HepG2 (cell line): Measurements from ENCODE around the gene MTG1. TPM values are rescaled to one million over a fixed set of nuclear protein-coding genes. Genes with fewer than 3 reads are reported as not detected.

Experiments used
- CBX2 ChIP-seq, 2 experiments: fragments of 200-600 bp in 1 of 2; sonication (generic); formaldehyde crosslinking in 1 of 2; IDR thresholded peaks; 2 replicates each; pipeline versions ENCODE4 v1.7.0 to v1.8.1; 2018 to 2022; ENCODE audit warnings: low read depth in 2 of 2, low read length in 1 of 2, mild to moderate bottlenecking in 1 of 2, missing genetic modification reagents in 1 of 2
- DNMT3B ChIP-seq: conservative IDR thresholded peaks from 2 replicates; pipeline ENCODE4 v1.6.1; 2016; ENCODE audit warnings: missing biosample characterization, control low read depth
- ETV5 ChIP-seq: IDR thresholded peaks from 2 replicates; pipeline ENCODE4 v1.6.1; 2018; ENCODE audit warnings: missing biosample characterization, missing genetic modification reagents, inconsistent platforms, borderline replicate concordance
- HMGXB4 ChIP-seq, 2 experiments: sonication (generic) in 1 of 2; formaldehyde crosslinking in 1 of 2; IDR thresholded peaks; 2 replicates each; pipeline versions ENCODE4 v1.4.0 to v1.6.1; 2018 to 2020; ENCODE audit warnings: missing genetic modification reagents in 2 of 2, borderline replicate concordance in 1 of 2, low read depth in 1 of 2, mild to moderate bottlenecking in 1 of 2, missing biosample characterization in 1 of 2
- HOXA7 ChIP-seq: sonication (generic); formaldehyde crosslinking; IDR thresholded peaks from 2 replicates; pipeline ENCODE4 v1.8.1; 2022; ENCODE audit warnings: mild to moderate bottlenecking, missing genetic modification reagents, moderate library complexity
- ISL2 ChIP-seq: sonication (generic); formaldehyde crosslinking; IDR thresholded peaks from 2 replicates; pipeline ENCODE4 v1.5.0; 2020; ENCODE audit warnings: missing genetic modification reagents
- PREB ChIP-seq: sonication (generic); formaldehyde crosslinking; IDR thresholded peaks from 2 replicates; pipeline ENCODE4 v1.4.0; 2020; ENCODE audit warnings: missing genetic modification reagents
- SIX4 ChIP-seq: sonication (generic); formaldehyde crosslinking; IDR thresholded peaks from 2 replicates; pipeline ENCODE4 v1.4.0; 2020; ENCODE audit warnings: missing genetic modification reagents
- TBP ChIP-seq: sonication (generic); formaldehyde crosslinking; IDR thresholded peaks from 2 replicates; pipeline ENCODE4 v1.5.0; 2020; ENCODE audit warnings: missing genetic modification reagents
- ZBTB4 ChIP-seq: sonication (generic); formaldehyde crosslinking; IDR thresholded peaks from 2 replicates; pipeline ENCODE4 v1.4.0; 2020; ENCODE audit warnings: missing genetic modification reagents, mild to moderate bottlenecking, borderline replicate concordance
- ZBTB46 ChIP-seq: sonication (generic); formaldehyde crosslinking; IDR thresholded peaks from 2 replicates; pipeline ENCODE4 v1.4.0; 2020; ENCODE audit warnings: mild to moderate bottlenecking, missing genetic modification reagents, borderline replicate concordance
- ZNF10 ChIP-seq: sonication (generic); formaldehyde crosslinking; IDR thresholded peaks from 2 replicates; pipeline ENCODE4 v1.4.0; 2020; ENCODE audit warnings: mild to moderate bottlenecking, low read depth, missing genetic modification reagents, borderline replicate concordance
- ZNF234 ChIP-seq: sonication (generic); formaldehyde crosslinking; conservative IDR thresholded peaks from 2 replicates; pipeline ENCODE4 v1.5.1; 2020; ENCODE audit warnings: mild to moderate bottlenecking, missing genetic modification reagents
- ZNF44 ChIP-seq: sonication (generic); formaldehyde crosslinking; IDR thresholded peaks from 2 replicates; pipeline ENCODE4 v1.5.1; 2020; ENCODE audit warnings: mild to moderate bottlenecking, missing genetic modification reagents
- ZNF564 ChIP-seq: sonication (generic); formaldehyde crosslinking; IDR thresholded peaks from 2 replicates; pipeline ENCODE4 v1.8.1; 2023; ENCODE audit warnings: mild to moderate bottlenecking, missing genetic modification reagents
- ZNF572 ChIP-seq: sonication (generic); formaldehyde crosslinking; IDR thresholded peaks from 2 replicates; pipeline ENCODE4 v1.5.1; 2020; ENCODE audit warnings: mild to moderate bottlenecking, missing genetic modification reagents
- ZNF577 ChIP-seq: sonication (generic); formaldehyde crosslinking; IDR thresholded peaks from 2 replicates; pipeline ENCODE4 v1.4.0; 2020; ENCODE audit warnings: mild to moderate bottlenecking, low read depth, missing genetic modification reagents, borderline replicate concordance
- ZNF589 ChIP-seq: sonication (generic); formaldehyde crosslinking; conservative IDR thresholded peaks from 2 replicates; pipeline ENCODE4 v1.8.0; 2022; ENCODE audit warnings: mild to moderate bottlenecking, moderate library complexity, missing genetic modification reagents
- ZNF674 ChIP-seq: sonication (generic); formaldehyde crosslinking; IDR thresholded peaks from 2 replicates; pipeline ENCODE4 v1.5.0; 2020; ENCODE audit warnings: low read depth, mild to moderate bottlenecking, missing genetic modification reagents
- ZSCAN25 ChIP-seq: sonication (generic); formaldehyde crosslinking; IDR thresholded peaks from 2 replicates; pipeline ENCODE4 v1.8.0; 2022; ENCODE audit warnings: mild to moderate bottlenecking, missing genetic modification reagents
- polyA plus RNA-seq, 8 experiments: library from polyadenylated mRNA; depleted of rRNA in 3 of 8; stranded (reverse) in 7 of 8; unstranded in 1 of 8; fragments of >200 nt; fragmentation: Illumina TruSeq in 4 of 8; extraction: Trizol in 4 of 8; gene quantifications; 2 replicates each; pipeline versions ENCODE4 v1.2.1 to v1.2.3, GENCODE V29; 2011 to 2016; ENCODE audit warnings: low read depth in 4 of 8, missing spikeins in 1 of 8, mixed read lengths in 1 of 8; ENCODE audit not compliant: insufficient read depth in 1 of 8
- total RNA-seq, 5 experiments: library from RNA; depleted of rRNA; stranded (reverse); fragments of >200 nt; fragmentation: Illumina TruSeq; extraction: Trizol; gene quantifications; 2 replicates each; pipeline ENCODE4 v1.2.3, GENCODE V29; 2016; ENCODE audit warnings: low read depth in 1 of 5

MTG1 gene
- total and polyA plus RNA-seq, 2 of the 13 experiments (the other 11 are each of a cell fraction or from before 2014, with no cell fraction given) = 42.0 to 103 TPM

GRCh38 chr10:133357285-133358161 is 36.4 kb upstream of the MTG1 start, which contains the start of gene FUOM (continued):
- TF ChIP-seq ZNF589 (no peak), PREB (CRISPR knock-in tag) (no peak), CBX2 (IDR thresholded peaks at IDR 0.05; ENCODE audit: low read depth, low read length) (no peak), CBX2 (CRISPR knock-in tag; IDR thresholded peaks at IDR 0.05; ENCODE audit: low read depth) (no peak), ZBTB4 (CRISPR knock-in tag) (no peak), ISL2 (CRISPR knock-in tag) (no peak; the same call in 1 of the 2 replicates), ZNF234 (CRISPR knock-in tag) (0 out of 2 replicates have a peak, but pooled peaks have one; percentile 26), HMGXB4 (CRISPR knock-in tag; IDR thresholded peaks at IDR 0.05; ENCODE audit: borderline replicate concordance in 1 of 2, low read depth in 1 of 2) (peak; percentile 28 to 31; a peak in 3 of 4 replicates), SIX4 (CRISPR knock-in tag) (no peak), ZBTB46 (CRISPR knock-in tag) (no peak), ZNF564 (CRISPR knock-in tag) (no peak; the same call in 1 of the 2 replicates), ZNF674 (0 out of 2 replicates have a peak, but pooled peaks have one; percentile 17), ZNF44 (CRISPR knock-in tag) (no peak), ZNF572 (CRISPR knock-in tag) (no peak), ZNF10 (CRISPR knock-in tag) (no peak), ETV5 (peak; percentile 86), DNMT3B (CRISPR knock-in tag) (no peak), ZSCAN25 (CRISPR knock-in tag) (peak; percentile 58; the same call in 1 of the 2 replicates), ZNF577 (CRISPR knock-in tag) (no peak), TBP (CRISPR knock-in tag) (no peak), HOXA7 (CRISPR knock-in tag) (no peak)
